SKM-1 treated with dmso at 0.1 percent for 144 hours (cell line): ENCODE measurements around the gene PLCH1.

Source experiments
- DNase-seq: peaks from one replicate; lab custom pipeline; 2025; ENCODE audit not compliant: unreplicated experiment; lab: John Stamatoyannopoulos, UW

PLCH1 gene

GRCh38 chr3:155354658-155355057 is 390.2 kb downstream of the PLCH1 start:
- DNase-seq, result no peak

GRCh38 chr3:155352900-155353490 is 391.9 kb downstream of the PLCH1 start:
- DNase-seq, result peak; percentile 36

GRCh38 chr3:155350571-155350970 is 394.3 kb downstream of the PLCH1 start:
- DNase-seq, result peak; percentile 21

GRCh38 chr3:155347901-155348300 is 397.0 kb downstream of the PLCH1 start:
- DNase-seq, result no peak

- no peak for DNase-seq
Observed at GRCh38 chr3:155342344-155342743, 402.5 kb downstream of the PLCH1 start.

- DNase-seq, result no peak
Observed at GRCh38 chr3:155339052-155339451, 405.8 kb downstream of the PLCH1 start.

GRCh38 chr3:155335724-155336354 is 409.0 kb downstream of the PLCH1 start:
- DNase-seq, result no peak

- peak; percentile 91 for DNase-seq
Observed at GRCh38 chr3:155334914-155335723, 409.8 kb downstream of the PLCH1 start.

GRCh38 chr3:155334215-155334913 is 410.5 kb downstream of the PLCH1 start:
- DNase-seq, result no peak

- no peak for DNase-seq
Observed at GRCh38 chr3:155332716-155333115, 412.2 kb downstream of the PLCH1 start.

- DNase-seq, result no peak
Observed at GRCh38 chr3:155331078-155331477, 413.8 kb downstream of the PLCH1 start.

GRCh38 chr3:155330370-155330769 is 414.5 kb downstream of the PLCH1 start:
- DNase-seq, result no peak

- no peak for DNase-seq
Observed at GRCh38 chr3:155329513-155330048, 415.3 kb downstream of the PLCH1 start.

GRCh38 chr3:155327871-155328270 is 417.0 kb downstream of the PLCH1 start:
- no peak for DNase-seq

- DNase-seq, result no peak
Observed at GRCh38 chr3:155327430-155327829, 417.4 kb downstream of the PLCH1 start.

GRCh38 chr3:155326901-155327300 is 418.0 kb downstream of the PLCH1 start:
- DNase-seq, result peak; percentile 13

GRCh38 chr3:155326244-155326643 is 418.6 kb downstream of the PLCH1 start:
- DNase-seq, result peak; percentile 19
